Heart left ventricle (tissue), 16 donors: ENCODE measurements around the gene TSPAN32. TPM values are rescaled to one million over a fixed set of nuclear protein-coding genes. Genes with fewer than 3 reads are reported as not detected.

Experiments
- ATAC-seq, 4 donors: fragments of 200-7000 bp; cut with Tn5 transposase; one replicate each; pipeline ENCODE4 v1.9.1; 2020 to 2022; ENCODE audit warnings: moderate library complexity in 4 of 4, mild to moderate bottlenecking in 3 of 4, moderate number of reproducible peaks in 1 of 4
- DNase-seq, 5 donors: peaks; one replicate each; pipeline ENCODE4 v3.0.0-alpha.2; 2020
- H3K27ac ChIP-seq, 12 donors: fragments of 200-600 bp; sonication (generic) in 4 of 12; one replicate each; pipeline versions ENCODE4 v1.5.0 to v1.8.0; 2016 to 2022; ENCODE audit warnings: mild to moderate bottlenecking in 2 of 12
- H3K27me3 ChIP-seq, 9 donors: fragments of 200-600 bp; sonication (generic) in 2 of 9; one replicate each; pipeline versions ENCODE4 v1.5.1 to v1.8.0; 2016 to 2022; ENCODE audit warnings: mild to moderate bottlenecking in 3 of 9
- H3K36me3 ChIP-seq, 9 donors: fragments of 200-600 bp; sonication (generic) in 2 of 9; one replicate each; pipeline versions ENCODE4 v1.5.0 to v1.8.0; 2018 to 2022; ENCODE audit warnings: mild to moderate bottlenecking in 2 of 9
- H3K4me1 ChIP-seq, 12 donors: fragments of 200-600 bp; sonication (generic) in 4 of 12; one replicate each; pipeline versions ENCODE4 v1.5.0 to v1.8.0; 2016 to 2022; ENCODE audit warnings: mild to moderate bottlenecking in 3 of 12
- H3K4me3 ChIP-seq, 12 donors: fragments of 200-600 bp; sonication (generic) in 4 of 12; one replicate each; pipeline versions ENCODE4 v1.5.0 to v1.8.0; 2017 to 2022; ENCODE audit warnings: mild to moderate bottlenecking in 9 of 12, moderate library complexity in 4 of 12
- H3K9me3 ChIP-seq, 12 donors: fragments of 200-600 bp; sonication (generic) in 4 of 12; one replicate each; pipeline versions ENCODE4 v1.5.0 to v1.8.0; 2016 to 2022; ENCODE audit warnings: mild to moderate bottlenecking in 1 of 12
- POLR2A ChIP-seq, 2 donors: fragments of 450-650 bp; IDR thresholded peaks; one replicate each; pipeline ENCODE4 v1.6.1; 2017; ENCODE audit warnings: antibody characterized with exemption in 2 of 2, mild to moderate bottlenecking in 2 of 2, moderate library complexity in 2 of 2
- WGBS, 4 donors: extraction: QIAGEN DNeasy Blood & Tissue Kit in 2 of 4; methylation state at CpG; one replicate each; pipeline versions ENCODE4 v1.1.5 to v1.1.7; 2013 to 2018; 5-methylcytosine and 5-hydroxymethylcytosine counted together
- intact Hi-C, 10 donors: fragments of 100-400 bp; cut with DNase I; formaldehyde crosslinking; loops; one replicate each; pipeline versions ENCODE4 v1.11.1 to v1.14.2; 2022
- polyA plus RNA-seq, 2 donors: library from polyadenylated mRNA; stranded (reverse); fragments of 200-250 nt; gene quantifications; one replicate each; pipeline ENCODE4 v1.2.3, GENCODE V29; 2013
- total RNA-seq, 9 donors: library from RNA; depleted of rRNA in 2 of 9; stranded (reverse); fragments of >200 nt in 2 of 9; fragmentation: NEBNext Ultra II Directional in 3 of 9; extraction: Animal tissue kit (Norgen Biotek cat#: 25700) in 3 of 9; gene quantifications; one replicate each; pipeline versions ENCODE4 v1.1.0 to v1.2.4, GENCODE V29; 2016 to 2023
- TF ChIP-seq, protein P1 (sequence below), 12 donors: fragments of 200-600 bp; sonication (generic) in 4 of 12; IDR thresholded peaks; one replicate each; pipeline versions ENCODE4 v1.5.0 to v1.8.0; 2018 to 2022; ENCODE audit warnings: antibody characterized with exemption in 12 of 12, mild to moderate bottlenecking in 5 of 12
- donor health status: ischemic (EF 13 %, LVEDD 7.1; RV severe dilation, severe dysfunction).
- donor health status: healthy with polysubstance abuse.
- donor health status: DM: no; HTN: yes; CAD: no.
- donor health status: DM: no; HTN: no; CAD: no.
- donor health status: ischemic (EF 25% LVEDD 6.9; RV normal size, moderate dysfunction).
- donor health status: ischemic (EF 25% LVEDD 5.7; RV mildly dilated, moderate dysfunction).
- donor health status: healthy.
- donor health status: DM: yes; HTN: yes; CAD: no.
- donor health status: ischemic (EF 35%, LVEDD 5.7; RV mildly dilated, moderate dysfunction).
- donor health status: nonischemic (EF 11% LVEDD 7.7; RV severe dilation, severe dysfunction).
- donor health status: DM: yes; HTN: yes; CAD: no.
- donor health status: PGD.
- donor health status: ischemic (EF 29% LVEDD 5.4; RV normal size, mild dysfunction).
- donor health status: nonischemic (EF 23%, LVEDD 6.1; RV moderate dilation, normal function).

TSPAN32 gene
- total and polyA plus RNA-seq, 11 donors: 3.5 to 29.5 (median 18.0) TPM

DNA sequence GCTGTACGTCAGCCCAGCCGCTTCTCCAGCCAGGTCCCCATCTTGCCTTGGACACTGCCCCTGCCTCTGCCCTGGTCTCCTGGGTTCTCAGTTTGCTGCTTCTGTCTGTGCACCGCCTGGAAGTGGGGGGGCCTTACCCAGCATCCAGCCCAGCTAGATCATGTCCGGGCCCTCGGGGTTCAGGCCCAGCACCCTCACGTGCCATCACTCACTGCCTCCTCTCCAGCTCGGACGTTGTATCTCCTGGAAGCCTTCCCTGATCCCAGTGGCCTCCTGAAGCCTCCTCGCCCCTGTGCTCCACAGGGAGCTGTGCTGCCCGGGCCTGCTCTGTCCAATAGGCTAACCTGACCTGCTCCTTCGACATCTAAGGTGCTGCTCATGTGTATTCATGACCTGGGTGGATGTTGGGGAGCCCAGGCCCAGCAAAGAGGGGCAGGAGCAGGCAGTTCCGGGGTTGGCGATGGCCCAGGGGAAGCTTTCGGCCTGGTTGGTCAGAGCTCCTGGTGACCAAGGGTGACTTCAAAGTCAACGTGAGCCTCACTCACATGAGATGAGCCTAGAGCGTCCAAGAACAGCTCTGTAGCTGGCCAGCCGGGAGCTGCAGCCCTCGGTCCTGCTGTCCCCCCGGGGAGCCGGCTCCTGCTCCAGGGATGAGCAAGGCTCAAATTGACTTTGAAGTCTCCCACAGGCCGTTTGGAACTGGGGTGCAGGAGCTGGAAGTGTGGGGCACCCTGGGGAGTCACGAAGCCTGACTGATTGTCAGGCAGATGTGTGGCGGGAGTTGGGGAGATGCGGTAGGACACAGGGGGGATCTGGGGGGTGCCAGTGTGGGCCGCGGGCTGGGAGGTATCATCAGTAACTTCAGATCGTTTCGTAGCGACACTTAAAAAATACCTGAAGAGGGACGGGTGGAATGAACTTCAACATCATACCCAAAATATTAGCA lies 26.2 kb upstream of the TSPAN32 start:
- intact Hi-C loops: no loop called here
- no peaks in the 10 kb centered on the region for H3K36me3 ChIP-seq
- 86 to 90% (median 87%) methylated on average over 26 to 30 of the region's 30 CpGs for WGBS, 4 donors
- TF ChIP-seq POLR2A (IDR thresholded peaks at IDR 0.05): no peak
- TF ChIP-seq, protein P1, sequence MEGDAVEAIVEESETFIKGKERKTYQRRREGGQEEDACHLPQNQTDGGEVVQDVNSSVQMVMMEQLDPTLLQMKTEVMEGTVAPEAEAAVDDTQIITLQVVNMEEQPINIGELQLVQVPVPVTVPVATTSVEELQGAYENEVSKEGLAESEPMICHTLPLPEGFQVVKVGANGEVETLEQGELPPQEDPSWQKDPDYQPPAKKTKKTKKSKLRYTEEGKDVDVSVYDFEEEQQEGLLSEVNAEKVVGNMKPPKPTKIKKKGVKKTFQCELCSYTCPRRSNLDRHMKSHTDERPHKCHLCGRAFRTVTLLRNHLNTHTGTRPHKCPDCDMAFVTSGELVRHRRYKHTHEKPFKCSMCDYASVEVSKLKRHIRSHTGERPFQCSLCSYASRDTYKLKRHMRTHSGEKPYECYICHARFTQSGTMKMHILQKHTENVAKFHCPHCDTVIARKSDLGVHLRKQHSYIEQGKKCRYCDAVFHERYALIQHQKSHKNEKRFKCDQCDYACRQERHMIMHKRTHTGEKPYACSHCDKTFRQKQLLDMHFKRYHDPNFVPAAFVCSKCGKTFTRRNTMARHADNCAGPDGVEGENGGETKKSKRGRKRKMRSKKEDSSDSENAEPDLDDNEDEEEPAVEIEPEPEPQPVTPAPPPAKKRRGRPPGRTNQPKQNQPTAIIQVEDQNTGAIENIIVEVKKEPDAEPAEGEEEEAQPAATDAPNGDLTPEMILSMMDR (IDR thresholded peaks at IDR 0.05): no peak
- no peak overlapping the region for H3K4me3 ChIP-seq
- no peak overlapping the region for H3K27ac ChIP-seq
- H3K27me3 ChIP-seq: peaks cover 12 to 25% (median 16%) of the 10 kb centered on the region in 9 donors
- ATAC-seq (no peak), DNase-seq (peak in 1 of 5 donors; percentile 58)
- peaks cover 0 to 19% (median 5%) of the 10 kb centered on the region in 12 donors for H3K9me3 ChIP-seq
- peaks cover 0 to 9% (median 4%) of the 10 kb centered on the region in 12 donors for H3K4me1 ChIP-seq

DNA sequence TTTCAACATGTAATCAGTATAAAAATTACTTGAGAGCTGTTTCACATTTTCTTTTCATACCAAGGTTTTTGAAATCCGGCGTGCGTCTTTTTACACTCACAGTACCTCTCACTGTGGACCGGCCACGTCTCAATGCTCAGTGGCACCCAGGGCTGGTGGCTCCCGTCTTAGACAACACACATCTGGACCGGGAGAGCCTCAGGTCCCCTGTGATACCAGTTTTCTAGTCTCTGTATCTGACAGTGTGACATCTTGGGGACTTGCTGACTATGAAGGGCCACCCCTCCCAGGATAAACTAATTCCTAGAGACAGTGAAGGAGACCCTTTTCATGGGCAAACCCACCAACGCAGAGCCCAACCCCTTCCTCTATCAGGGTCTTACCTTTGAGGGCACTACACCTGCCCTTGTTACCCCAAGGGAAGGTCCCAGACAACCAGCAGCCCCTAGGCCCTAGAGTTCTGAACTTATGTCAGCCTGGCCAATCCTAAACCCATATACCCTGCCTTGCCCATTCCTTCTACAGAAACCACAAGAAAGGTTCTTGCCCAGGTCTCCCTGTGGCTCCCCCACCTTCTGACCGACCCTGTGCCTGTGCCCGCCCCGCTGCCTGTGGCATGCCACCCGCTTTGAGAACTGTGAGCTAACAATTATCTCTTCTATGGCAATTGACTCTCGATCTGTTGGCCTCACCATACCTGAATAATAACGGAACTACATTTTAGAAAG lies 25.4 kb upstream of the TSPAN32 start:
- Histone ChIP-seq H3K27ac (no peak overlapping the region), H3K36me3 (no peaks in the 10 kb centered on the region), H3K4me1 (peaks cover 0 to under 1% (median 0%) of the 10 kb centered on the region in 12 donors), H3K9me3 (peaks cover 0 to 28% (median 5%) of the 10 kb centered on the region in 12 donors), H3K27me3 (peaks cover 4 to 16% (median 8%) of the 10 kb centered on the region in 9 donors), H3K4me3 (no peak overlapping the region)
- DNase-seq: no peak
- whole genome bisulfite sequencing, 4 donors: 83 to 92% (median 89%) methylated on average over 14 of the region's 14 CpGs
- ATAC-seq: no peak
- TF ChIP-seq, protein P1 (IDR thresholded peaks at IDR 0.05): no peak
- TF ChIP-seq POLR2A (IDR thresholded peaks at IDR 0.05): no peak
- intact Hi-C loops: no loop called here

DNA sequence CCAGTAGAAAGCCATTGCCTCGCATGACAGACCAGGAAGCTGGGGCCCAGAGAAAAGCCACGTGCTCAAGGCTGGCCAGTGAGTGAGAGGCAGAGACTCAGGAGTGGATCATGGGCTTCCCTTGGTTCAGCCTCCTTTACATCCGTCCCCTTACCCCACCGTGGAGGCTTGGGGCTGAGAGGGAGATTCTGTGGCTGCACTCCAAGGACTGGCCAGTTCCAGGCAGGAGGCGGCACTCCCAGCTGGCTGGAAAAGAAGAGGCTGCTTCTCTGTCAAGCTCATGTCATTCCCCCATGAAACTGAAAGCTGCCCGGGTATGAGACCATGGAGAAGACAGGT lies 24.8 kb upstream of the TSPAN32 start:
- DNase-seq (no peak), ATAC-seq (no peak)
- no peak overlapping the region for H3K27ac ChIP-seq
- no peaks in the 10 kb centered on the region for H3K4me1 ChIP-seq
- H3K27me3 ChIP-seq: peaks cover 0 to 11% (median 3%) of the 10 kb centered on the region in 9 donors
- peaks cover 0 to 33% (median 6%) of the 10 kb centered on the region in 12 donors for H3K9me3 ChIP-seq
- no peak overlapping the region for H3K4me3 ChIP-seq
- no peaks in the 10 kb centered on the region for H3K36me3 ChIP-seq
- no peak for TF ChIP-seq POLR2A (IDR thresholded peaks at IDR 0.05)
- TF ChIP-seq, protein P1 (IDR thresholded peaks at IDR 0.05): no peak
- intact Hi-C loops: no loop called here
- WGBS, 4 donors: 56 to 61% (median 60%) methylated on average over 6 of the region's 6 CpGs
